Kasumi-1 (cell line): ENCODE data around the gene TAL2.
A peak's percentile ranks its signal among the peaks of the same experiment; 100 is the strongest.

Experiments
- DNase-seq, 2 experiments: peaks; one replicate each; lab custom pipeline; 2025; lab: John Stamatoyannopoulos, UW

The TAL2 gene

DNA sequence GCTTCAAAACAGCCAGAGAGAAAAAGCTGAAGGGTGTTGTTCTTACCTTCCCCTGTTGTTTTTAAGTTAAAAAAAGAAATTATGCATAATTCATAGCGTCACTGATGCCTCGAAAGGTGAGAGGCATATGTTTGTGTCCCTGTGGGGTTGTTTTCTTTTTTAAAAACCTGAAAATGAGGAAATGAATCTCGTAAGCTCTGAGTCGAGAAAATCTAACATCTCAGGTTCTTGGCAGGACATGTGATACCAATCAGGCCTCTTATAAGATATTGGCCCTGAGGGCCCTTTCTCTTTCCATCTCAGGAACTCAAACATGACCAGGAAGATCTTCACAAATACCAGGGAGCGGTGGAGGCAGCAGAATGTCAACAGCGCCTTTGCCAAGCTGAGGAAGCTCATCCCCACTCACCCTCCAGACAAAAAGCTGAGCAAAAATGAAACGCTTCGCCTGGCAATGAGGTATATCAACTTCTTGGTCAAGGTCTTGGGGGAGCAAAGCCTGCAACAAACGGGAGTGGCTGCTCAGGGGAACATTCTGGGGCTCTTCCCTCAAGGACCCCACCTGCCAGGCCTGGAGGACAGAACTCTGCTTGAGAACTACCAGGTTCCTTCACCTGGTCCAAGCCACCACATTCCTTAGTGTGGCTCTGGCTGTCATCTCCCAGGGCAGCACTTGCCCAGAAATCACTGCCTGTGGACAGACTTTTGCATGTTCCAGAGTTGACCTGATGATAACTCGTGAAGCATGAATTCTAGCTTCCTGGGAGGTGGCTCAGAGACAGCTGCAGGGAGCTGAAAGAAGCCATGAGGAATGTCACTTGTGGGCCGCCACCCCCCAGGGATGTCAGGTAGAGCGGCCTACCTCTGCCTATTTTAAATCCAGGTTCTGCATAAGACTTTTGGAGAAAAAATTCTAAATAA, at the start of gene TAL2:
Gene TAL2, plus strand, starts transcription at position 274 of the 921 bp plus-strand sequence. Its CDS starts 40 bp downstream, at position 314.
- no peak for DNase-seq

DNA sequence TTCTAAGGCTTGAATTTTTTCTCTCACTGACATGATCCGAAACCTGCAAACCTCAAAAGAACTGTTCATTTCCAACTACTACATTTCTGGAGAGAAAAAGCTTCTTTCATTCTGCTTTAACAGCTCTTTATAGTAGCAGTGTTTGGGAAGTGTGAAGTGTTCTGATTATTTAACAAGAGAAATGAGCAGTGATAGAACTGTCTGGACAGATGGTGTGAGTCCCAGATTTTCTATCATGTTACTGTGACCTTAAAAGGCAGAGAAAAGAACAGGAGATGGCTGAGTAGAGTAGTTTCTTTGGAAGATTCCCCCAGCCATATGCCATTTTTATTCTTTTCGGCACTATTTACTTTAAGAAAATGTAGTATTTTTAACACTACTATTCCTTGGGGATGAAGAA, 41.3 kb upstream of the TAL2 start:
- DNase-seq: no peak

DNA sequence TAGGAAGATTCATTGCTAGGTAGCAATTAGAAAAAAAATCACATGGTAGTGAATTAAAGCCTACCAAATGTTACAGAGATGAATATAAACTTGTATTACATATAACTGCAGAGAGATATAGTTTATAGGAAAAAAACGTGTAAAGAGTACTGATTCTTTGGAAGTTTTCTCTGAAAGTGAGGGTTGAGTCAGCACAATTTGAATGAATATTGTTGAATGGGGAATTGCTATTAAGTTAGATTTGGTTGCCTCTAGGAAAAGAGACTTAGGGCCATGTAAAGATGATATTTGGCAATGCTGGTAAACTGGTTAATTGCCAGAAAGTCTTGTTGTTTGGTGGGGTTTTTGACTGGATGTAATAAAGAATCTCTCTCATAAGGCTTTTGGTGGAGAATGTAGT, 37.2 kb upstream of the TAL2 start:
- no peak for DNase-seq

- DNase-seq: no peak
These were observed 29.4 kb upstream of the TAL2 start for GRCh38 chr9:105632807-105633206.

DNA sequence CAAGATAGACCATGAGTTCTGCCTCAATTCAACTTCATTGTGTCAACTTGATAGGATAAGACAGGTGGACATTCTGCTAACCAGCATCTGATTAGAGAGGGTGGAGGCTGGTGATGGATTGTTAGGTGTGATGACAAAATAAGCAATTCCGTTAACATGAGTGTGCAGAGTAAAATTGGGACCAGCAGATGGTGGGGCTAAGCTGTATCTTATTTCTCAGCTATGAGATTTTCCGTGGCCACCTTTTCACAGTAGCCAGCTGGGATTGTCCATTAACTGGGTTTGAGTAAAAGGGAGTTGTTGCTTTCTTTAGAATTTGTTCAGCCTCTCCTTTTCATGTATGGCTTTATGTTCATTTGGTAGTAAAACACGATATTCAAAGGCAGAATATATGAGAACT, 28.8 kb upstream of the TAL2 start:
- DNase-seq: no peak

GRCh38 chr9:105636331-105636730, 25.9 kb upstream of the TAL2 start:
- DNase-seq: no peak

- peak in 1 of 2 experiments; percentile 28 for DNase-seq
These were observed 24.4 kb upstream of the TAL2 start for GRCh38 chr9:105637787-105638395.

- DNase-seq: no peak
These were observed 22.3 kb upstream of the TAL2 start for GRCh38 chr9:105639936-105640335.

- no peak for DNase-seq
These were observed 18.5 kb upstream of the TAL2 start for GRCh38 chr9:105643795-105644194.

- no peak for DNase-seq
These were observed 15.2 kb upstream of the TAL2 start for GRCh38 chr9:105646879-105647594.

DNA sequence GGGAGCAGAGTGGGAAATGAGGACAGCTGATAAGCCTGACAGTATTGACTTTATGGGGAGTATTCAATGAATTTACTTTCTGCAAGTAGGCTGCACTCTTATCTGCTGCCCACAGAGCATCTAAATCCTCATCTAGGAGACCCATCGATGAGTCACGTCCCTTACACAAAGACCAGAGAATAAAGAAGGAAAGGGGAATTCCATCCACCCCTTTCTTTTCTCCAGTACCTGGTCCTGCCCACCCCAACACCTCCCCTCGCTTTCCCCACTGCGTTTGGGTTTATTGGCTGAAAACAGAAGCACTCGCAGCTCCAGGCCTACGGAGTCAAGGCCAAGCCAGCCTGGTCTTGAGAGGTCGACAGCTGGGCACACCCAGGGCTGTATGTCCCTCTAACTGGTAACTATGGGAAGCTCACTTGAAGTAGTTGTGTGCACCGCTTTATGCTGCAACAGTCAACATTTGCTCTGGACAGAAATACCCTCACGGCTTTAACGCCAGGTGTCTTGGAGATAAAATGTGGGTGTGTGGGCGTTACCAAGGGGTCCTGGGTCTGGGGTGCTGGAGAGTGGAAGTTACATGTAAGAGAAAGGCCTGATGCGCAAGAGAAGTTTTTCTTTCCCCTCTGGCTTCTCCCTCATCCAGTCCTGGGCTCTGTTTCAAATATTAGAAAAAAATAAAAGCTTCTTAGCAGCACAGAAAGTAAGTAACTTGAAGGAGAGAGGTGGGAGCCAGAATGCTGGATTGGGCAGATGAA, 14.5 kb upstream of the TAL2 start:
- no peak for DNase-seq

GRCh38 chr9:105651806-105652205, 10.5 kb upstream of the TAL2 start:
- DNase-seq: no peak

DNA sequence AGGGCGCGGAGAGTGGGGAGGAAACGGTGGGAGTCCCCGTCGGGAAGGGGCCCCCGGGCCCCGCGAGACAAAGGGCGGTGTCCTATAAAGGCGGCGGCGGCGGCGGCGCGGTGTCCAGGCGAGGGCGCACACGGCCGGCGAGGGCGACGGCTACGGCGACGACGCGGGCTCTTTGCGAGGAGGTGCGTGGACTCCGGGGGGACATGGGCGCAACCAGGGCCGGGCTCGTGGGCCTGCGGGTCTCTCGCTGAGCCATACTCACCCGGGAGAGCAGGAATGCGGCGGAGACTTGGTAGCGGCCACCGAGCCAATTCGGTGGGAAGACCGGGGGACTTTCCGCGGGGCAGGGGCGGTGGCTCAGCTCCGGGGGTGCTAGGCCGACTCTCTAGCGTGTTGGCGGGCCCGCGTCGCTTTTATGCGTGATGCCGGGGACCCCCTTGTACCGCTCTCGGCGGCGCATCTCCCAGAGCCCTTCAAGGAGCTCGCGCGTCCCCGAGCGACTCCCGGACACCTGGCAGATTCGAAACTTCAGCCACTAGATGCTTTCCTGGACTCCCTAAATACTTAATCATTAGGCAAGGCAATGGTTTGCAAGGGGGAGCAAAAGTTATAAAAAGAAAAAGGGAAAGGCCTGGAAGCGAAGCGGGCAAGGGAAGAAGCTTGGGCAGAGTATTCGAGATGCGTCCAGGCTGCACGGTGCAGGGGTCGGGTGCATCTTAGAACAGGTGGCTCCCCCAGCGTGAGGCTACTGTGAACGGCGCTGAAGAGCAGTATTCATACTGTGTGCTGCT, 5.9 kb upstream of the TAL2 start:
- peak in 1 of 2 experiments; percentile 5 for DNase-seq

GRCh38 chr9:105658351-105658750, 3.9 kb upstream of the TAL2 start:
- DNase-seq: no peak

DNA sequence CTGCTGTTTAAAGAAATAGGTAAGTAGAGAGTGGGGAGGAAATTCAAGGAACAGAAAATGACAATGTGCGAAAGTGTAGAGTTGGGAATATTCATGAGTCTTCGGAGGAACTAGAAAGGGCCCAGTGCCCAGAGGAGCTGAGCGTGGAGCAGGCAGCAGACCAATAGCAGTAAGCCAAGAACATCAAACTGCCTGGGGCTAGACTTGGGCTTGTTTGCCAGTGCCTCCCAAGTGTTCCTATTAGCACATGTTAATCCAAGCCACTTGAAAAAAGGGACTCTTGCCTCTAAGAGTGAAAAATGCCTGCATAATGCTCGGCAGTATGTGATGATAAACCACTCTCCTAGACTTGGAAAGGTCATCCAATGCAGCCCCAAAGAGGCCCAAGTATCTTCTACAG, 1.2 kb upstream of the TAL2 start:
- DNase-seq: no peak

GRCh38 chr9:105663914-105664313, 1.7 kb downstream of the TAL2 start:
- DNase-seq: no peak

GRCh38 chr9:105667867-105668266, 5.6 kb downstream of the TAL2 start:
- no peak for DNase-seq

DNA sequence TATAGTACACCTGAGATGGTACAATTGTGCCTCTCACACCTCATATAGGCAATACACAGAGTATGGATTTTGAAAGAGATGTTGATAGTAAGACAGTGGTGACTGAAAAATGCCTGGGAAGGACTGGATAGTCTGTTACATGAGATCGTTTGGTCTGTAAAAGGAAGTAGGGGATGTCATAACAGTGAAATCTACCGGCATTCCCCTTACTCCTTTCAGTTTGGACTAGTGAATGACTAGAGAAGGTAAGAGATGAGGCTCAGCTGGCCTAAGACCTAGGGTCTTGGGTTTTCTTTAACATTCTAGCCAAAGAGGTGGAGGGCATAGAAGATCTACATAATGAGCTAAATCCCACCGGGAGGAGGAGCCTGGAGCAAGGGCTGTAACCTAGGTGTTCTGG, 8.1 kb downstream of the TAL2 start:
- DNase-seq: no peak

- DNase-seq: no peak
These were observed 8.5 kb downstream of the TAL2 start for GRCh38 chr9:105670775-105671174.

- peak; percentile 86 to 88 for DNase-seq
These were observed 10.5 kb downstream of the TAL2 start for GRCh38 chr9:105672711-105673234.

DNA sequence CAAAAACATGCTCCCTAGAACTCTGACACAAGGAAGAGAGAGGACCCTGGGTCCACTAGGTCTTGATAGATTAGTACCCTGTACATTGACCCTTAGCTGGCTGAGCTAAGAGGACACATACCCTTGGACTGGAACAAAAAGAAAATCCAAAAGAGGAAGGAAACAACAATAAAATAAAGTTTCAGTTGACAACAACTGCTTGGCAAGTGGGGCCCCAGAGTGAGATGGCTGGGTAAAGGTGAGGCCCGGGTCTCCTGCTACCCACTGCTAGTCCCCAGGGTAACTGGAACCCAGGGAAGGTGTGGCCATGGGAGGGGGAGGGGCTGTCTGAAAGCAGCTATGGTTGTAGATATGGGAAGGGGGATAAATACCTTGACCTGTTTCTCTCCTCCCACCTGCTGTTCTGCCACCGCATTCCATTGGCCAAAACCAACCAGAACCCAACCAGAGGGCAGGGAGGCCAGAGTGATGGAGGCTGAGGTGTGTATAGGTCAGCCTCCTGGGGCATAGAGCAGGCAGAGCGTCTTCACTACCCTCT, 11.7 kb downstream of the TAL2 start:
- no peak for DNase-seq
